Measurements from ENCODE around the gene SPATA6L.

- TF ChIP-seq CTCF (conservative IDR thresholded peaks at IDR 0.05; ENCODE audit: low read length) (no peak), EZH2phosphoT487 (IDR thresholded peaks at IDR 0.05; ENCODE audit: borderline replicate concordance) (no peak)
Observed at GRCh38 chr9:4662989-4663792, 3.1 kb downstream of the SPATA6L start.

All from Loucy (cell line).